PFSK-1 (cell line): ENCODE measurements around the gene CEP85L.

Source experiments
- POLR2AphosphoS5 ChIP-seq: IDR thresholded peaks from 2 replicates; pipeline ENCODE4 v1.6.1; 2012; ENCODE audit warnings: low read depth, mild to moderate bottlenecking, control low read depth, low read length, moderate library complexity
- REST ChIP-seq, 2 experiments: IDR thresholded peaks; 2 replicates each; pipeline versions ENCODE4 v1.6.1 to v1.8.0; 2011 to 2012; ENCODE audit warnings: low read depth in 2 of 2, low read length in 2 of 2, control low read depth in 1 of 2, inconsistent platforms in 1 of 2, mild to moderate bottlenecking in 1 of 2, moderate library complexity in 1 of 2; ENCODE audit not compliant: insufficient read depth in 1 of 2
- SIN3A ChIP-seq: IDR thresholded peaks from 2 replicates; pipeline ENCODE4 v1.6.1; 2012; ENCODE audit warnings: mild to moderate bottlenecking, low read length, moderate library complexity, borderline replicate concordance; ENCODE audit not compliant: insufficient read depth
- TAF1 ChIP-seq: IDR thresholded peaks from 2 replicates; pipeline ENCODE4 v1.6.1; 2012; ENCODE audit warnings: low read length, control low read depth, borderline replicate concordance; ENCODE audit not compliant: insufficient read depth

- no peak for TF ChIP-seq POLR2AphosphoS5
- TF ChIP-seq TAF1, result no peak
- no peak for TF ChIP-seq SIN3A
- no peak for TF ChIP-seq REST (IDR thresholded peaks at IDR 0.05; ENCODE audit: insufficient read depth in 1 of 2, low read depth in 2 of 2, low read length in 2 of 2)
Measured at GRCh38 chr6:118436482-118436881, 214.9 kb downstream of the CEP85L start.
